HG02610 (cell line): Measurements from ENCODE around the gene GLRA3.
A peak's percentile ranks its signal among the peaks of the same experiment; 100 is the strongest.
"Not testable (repeated sequence)": the region's sequence is repeated elsewhere in the genome, so short reads cannot be mapped to it uniquely, and the experiment has no call there.

Experiments used
- ATAC-seq: cut with Tn5 transposase; IDR thresholded peaks from one replicate; pipeline ENCODE4 v1.9.1; 2021; ENCODE audit warnings: mild to moderate bottlenecking, moderate library complexity; ENCODE audit not compliant: unreplicated experiment

GLRA3 gene

DNA sequence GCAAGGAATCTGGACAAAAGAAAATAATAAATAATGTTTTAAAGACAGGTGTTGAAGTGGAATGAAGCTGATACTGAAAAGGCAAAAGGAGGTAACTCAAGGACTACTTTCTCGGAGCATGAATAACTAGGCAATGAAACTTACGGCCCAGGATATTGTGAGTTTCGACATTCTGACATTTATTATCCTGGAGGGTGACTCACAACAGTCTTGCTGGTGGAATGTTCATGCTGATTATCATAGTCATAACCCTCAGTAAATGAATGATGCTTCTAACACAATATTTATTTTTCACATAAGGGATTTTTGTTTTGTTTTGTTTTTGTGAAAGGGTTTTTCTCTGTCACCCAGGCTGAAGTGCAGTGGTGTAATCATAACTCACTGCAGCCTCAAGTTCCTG, 159.8 kb downstream of the GLRA3 start:
- no peak for ATAC-seq

DNA sequence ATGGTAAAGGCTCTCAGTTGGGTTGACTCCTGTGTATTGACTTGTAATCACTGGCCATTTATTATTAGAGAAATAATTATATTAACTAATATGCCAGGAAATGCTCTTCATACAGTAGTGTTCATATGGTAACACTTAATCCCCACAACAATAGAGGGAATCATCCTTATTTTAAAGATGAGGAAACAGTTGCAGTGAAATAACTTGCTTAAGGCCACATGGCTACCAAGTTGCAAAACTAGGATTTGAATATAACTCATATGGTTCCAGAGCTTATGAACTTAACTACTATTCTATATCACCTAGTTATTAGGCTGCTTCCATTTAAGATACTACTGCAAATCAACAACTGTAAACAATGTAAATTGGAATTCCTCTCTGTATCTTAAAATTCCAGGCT, 163.2 kb downstream of the GLRA3 start:
- no peak for ATAC-seq

DNA sequence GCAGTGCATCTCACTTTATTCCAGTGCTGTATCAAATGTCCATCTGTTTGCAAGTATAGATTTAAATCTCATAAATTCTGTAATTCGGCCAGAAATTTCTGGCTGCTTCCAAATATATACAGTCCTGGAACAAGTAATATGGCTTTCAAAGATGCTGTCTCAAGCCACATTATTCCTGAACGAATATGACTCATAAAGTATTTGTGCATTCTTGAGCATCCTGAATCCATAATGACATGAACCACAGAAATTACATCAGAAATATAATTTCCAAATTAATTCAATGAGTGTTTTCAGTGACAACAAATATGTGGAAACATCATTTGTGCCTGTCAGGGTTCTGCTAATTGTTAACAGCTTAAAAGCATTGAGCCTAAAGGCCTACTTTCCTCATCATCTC, 165.8 kb downstream of the GLRA3 start:
- no peak for ATAC-seq

DNA sequence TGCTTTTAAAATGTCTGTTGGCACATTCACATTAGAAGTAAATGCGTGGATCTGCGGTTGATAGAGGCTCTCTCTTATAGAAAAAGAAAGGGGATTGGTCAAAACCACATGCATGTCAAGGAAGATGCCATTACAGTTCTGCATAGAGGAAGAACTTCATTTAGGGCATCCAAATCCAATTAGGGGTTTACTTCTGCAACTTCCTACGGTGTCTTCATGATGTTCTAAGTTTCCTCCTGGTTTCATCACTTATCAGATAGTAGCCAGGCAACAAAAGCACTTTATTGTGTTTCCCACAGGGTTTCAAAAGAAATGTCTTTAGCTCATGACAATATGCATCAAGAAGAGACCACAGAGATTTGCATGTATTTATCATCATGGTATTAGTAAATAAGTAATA, 170.8 kb downstream of the GLRA3 start:
- no peak for ATAC-seq

DNA sequence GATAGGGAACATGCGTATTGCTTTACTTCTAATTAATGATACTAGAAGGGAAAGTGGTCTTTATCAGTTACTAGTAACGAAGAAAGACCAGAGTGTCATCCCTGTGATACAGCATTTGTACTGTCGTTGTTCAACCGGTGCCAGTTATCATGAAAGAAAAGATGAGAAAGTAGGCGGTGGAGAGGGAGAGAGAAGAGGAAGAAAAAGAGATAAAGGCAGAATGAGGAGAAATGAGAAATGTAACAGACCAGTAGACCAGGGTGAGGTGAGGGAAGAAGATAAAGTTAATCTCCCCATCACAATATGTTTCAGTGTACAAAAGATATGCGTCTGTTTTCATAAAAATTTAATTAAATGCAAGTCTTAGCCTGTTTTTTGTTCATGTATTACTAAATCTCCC, 171.6 kb downstream of the GLRA3 start:
- no peak for ATAC-seq

DNA sequence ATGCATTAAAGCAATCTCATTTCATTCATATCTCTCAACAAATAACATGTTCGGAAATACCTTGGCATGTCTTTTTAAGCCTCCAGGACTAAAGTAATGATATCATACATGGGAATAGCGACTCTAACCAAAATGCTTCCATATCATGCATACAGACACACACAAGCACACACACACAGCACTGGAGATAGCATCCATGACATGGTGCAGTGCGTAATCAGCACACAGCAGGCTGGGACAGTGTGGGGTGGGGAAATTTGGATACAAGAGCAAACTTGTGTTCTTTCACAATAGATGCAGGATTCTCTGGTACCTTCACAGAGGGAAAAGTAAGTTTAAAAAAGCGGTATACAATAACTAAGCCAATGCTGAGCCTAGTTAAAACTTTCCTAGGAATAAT, 174.4 kb downstream of the GLRA3 start:
- ATAC-seq = no peak

DNA sequence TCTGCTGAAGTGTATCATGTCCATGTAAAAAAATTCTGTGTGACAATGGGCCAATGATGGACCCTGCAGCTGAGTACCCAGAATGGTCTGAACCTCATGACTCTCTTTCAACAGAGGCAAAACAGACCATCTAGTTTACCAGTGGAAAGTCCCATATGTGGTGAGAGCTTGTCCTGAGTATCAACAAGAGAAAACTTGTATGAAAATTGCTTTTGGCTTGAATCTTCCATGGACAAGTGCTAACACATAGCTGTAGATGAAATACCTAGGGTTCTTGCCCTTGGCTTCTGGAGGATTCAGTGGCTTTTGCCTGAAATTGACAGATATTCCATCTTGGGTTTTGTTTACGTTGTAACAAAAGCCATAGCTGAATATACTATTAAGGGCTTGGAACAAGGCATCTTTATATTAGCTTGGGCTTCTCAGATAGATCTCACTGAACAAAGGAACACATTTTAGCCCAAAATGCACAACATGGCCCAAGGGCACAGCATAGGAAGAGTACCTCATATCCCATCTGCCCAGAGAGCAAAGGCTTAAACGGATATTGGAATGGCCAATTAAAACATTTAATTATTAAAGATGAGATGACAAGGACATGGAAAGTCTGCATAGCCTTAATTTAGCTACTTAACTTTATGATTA, 178.2 kb downstream of the GLRA3 start:
- ATAC-seq = no peak

DNA sequence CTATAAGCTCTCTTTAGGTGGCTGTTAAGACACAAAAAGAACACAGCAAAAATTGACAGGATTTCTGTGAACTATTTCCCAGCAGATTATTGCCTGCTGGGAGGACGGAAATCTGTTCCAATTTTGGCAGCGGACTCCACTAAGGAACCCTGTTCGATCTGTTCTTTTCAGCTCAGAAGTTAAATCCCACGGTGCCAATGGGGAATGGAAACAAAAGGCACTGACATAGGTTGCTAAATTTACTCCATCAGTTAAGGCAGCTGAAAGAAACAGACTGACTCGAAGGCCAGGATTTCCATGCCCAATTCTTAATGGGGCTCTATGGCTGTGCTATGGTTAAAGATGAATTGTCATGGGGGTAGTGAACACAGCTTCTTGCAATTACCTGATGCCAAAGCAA, 180.2 kb downstream of the GLRA3 start:
- ATAC-seq = no peak

DNA sequence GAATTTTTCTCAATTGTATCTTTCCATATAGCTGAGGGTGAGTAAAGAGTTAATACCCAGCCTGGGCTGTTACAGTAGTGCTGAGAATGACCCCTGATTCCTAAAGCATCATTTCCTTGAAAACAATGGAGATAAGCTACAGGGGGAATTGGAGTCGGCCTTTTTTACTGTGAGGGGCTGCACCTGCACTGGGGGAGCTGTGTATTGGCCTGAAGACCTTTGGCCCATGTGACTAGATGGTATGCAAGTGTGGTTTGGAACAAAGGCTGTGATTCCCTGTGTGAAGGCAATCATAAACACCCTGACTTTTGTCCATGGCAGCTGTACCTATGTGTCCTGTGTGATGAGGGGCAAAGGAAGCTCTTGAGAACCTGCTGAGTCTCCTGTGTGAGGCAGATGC, 182.7 kb downstream of the GLRA3 start:
- ATAC-seq = no peak

DNA sequence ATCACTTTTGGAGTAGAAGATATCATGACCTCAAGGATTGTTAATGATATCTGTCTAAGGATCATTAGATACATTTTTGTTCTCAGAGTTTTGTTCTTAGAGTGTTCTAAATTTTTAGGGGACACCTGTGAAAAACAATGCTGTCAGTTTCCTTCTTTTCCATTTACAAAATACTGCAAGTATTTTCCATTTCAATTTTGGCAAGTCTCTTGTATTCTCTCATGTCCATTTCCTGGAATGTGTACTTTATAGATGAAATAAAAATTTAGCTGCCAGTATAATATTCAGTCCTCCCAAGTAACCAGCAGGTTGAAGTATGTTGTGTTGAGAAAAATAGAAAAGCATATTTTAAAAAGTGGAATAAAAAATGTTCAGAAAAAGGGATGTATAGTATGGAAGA, 188.9 kb downstream of the GLRA3 start:
- ATAC-seq = no peak

DNA sequence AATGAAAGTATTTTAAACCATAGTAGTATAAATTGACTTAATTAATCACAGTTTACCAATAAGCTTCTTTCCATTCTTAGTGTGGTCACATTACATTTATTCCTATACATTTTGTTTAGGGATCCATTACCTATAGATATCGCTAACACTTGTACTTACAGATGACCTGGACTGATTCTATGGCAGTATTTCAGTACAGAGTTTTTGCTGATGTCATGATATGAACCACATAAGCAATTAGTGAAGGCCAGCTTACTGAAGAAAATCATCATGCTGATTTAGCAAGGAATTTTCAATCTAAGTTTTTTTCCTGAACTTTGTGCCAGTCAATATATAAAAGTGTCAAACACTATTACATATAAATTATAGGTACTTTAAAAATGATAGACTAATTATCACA, 193.3 kb downstream of the GLRA3 start:
- ATAC-seq = no peak

DNA sequence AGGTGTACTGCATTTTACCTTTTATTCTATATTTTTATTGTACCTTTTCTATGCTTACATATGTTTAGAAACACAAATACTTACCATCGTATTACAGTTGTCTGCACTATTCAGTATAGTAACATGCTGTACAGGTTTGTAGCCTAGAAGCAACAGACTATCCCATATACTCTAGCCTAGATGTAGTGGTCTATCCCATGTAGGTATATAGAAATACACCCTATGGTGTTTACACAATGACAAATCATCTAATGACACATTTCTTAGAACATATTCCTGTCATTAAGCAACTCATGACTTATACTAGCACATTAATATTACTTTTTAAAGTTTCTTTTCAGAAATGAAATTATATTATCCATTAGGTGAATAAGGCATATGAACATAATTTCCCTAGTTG, 195.6 kb downstream of the GLRA3 start:
- ATAC-seq = no peak

DNA sequence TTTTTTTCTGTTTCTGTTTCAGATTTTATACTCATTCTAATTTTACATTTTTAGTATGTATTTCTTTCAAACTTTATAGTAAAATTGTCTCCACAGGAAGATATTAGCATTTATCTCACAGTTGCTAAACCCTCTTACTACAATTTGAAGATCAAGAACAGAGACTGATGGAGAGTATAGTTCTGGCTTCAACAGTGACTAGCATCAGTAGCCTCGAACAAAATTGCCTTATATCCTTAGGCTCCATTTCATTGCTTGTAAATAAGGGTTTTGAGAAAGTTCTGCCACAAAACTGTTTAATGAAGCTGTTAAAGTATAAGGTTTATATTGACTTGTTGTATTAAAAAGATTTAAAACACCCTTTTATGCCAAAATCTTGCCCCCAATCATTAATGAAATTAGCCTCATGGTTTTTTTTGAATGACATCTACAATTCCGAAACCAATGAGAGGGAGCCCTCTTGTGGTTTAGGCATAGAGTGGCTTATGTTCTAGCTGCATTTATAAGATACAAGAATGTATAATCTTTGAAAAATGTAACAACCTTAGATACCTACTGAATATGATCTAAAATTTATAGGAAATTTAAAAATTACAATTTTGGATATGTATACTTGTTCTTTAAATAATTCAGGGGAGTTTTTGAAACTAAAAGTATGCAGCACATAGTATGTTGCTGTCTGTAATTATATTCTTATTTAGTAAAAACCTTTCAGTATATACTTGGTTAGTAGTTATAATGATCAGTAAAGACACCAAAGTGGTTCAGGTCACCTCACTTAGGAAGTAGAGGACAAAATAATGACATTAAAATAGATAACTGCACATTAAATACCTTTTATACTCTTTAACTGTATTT, 196.9 kb downstream of the GLRA3 start:
- peak; percentile 62 for ATAC-seq

DNA sequence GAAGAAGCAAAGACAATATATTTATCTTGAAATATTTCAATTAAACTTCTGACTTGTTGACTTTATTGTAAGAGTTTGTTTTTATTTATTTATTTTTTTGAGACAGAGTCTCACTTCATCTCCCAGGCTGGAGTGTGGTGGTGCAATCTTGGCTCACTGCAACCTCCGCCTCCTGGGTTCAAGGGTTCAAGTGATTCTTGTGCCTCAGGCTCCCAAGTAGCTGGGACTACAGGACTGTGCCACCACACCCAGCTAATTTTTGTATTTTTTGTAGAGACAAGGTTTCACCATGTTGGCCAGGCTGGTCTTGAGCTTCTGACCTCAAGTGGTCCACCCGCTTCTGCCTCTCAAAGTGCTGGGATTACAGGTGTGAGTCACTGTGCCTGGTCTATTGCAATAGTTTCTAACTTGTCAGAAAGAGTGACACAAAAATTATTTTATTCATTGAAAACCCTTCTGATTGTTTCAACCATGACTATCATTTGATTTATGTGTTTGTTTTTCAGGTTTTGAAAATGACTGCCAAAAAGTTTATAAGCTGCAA, 199.1 kb downstream of the GLRA3 start:
- not testable (repeated sequence) for ATAC-seq

DNA sequence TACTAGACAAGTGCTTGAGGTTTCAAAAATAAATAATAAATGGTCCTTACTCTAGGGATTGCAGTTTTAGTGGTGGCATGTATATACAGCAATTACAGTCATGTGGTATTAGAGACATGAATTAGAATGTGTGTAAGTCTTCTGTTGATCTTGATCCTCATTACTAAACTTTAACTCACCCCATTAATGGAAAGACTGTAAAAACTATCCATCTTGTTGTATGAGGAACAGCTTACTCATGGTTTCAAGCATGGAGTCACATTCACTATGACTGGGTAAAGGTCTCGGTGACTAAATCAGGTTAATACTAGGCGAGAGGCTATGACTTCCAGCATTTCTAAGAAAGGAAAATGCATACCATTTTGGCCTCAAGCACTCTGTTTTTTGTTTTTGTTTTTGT, 199.8 kb downstream of the GLRA3 start:
- no peak for ATAC-seq

DNA sequence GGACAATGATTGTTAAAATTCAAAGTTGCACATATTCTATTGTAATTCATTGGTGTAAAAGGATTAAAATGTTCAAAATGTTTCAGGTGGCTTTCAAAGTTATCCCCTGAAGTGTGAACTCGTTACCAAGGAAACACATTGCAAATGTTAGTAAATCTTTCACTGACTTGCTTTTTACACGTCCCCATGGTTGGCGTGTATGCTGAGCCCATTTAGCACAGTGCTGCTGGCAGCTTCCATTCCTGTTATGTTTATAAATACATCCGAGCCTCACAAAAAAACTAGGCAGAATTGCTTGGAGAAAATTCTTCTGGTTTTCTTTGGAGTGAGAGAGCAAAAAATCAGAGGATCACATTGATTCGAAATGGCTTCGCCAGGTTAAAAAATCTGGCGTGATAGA, 200.9 kb downstream of the GLRA3 start:
- no peak for ATAC-seq

DNA sequence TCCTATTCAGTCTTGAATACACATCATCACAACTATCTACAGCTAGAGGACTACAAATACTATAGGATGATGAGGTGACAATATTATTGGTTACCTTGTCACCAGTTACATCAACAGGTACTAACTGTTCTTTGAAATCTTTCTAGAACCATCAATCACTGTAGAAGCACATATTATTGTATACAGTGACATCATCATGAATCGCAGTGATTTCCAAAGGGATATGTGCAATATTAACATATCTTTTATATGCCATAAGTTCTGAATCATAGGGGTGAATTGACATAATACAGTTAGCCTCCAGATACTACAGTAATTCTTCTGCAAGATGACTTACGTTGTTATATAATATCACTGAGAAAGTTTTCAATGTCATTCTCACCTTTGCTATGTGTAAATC, 201.6 kb downstream of the GLRA3 start:
- no peak for ATAC-seq

DNA sequence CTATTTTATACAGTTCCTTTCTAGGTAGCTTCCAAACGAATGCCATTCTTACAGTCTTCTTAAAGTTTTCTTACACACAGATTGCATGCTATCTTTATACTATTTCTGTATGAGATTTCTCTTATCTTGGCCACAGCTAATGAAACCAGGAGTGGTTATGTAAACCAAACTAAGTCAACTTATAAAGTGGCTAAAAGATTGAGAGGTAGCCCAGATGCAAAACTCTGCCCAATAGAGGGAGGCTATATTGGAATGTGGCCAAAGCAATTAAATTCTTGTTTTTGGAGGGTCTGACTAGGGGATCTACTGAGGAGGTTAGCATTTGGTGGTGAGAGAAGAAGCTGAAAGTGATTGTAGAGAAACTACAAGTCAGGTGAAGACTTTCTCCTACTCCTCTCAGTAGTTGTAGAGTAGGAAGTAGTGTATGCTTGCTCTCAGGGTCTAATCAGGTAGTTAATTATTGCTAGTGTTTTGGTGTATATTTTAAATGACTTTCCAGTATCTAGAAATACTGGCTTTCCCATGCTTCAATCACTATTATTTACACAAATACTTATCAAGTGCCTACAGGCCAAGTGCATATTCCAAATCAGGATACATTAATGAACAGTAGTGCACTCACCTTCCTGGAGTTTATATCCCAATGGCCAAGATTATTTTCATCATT, 202.6 kb downstream of the GLRA3 start:
- no peak for ATAC-seq

DNA sequence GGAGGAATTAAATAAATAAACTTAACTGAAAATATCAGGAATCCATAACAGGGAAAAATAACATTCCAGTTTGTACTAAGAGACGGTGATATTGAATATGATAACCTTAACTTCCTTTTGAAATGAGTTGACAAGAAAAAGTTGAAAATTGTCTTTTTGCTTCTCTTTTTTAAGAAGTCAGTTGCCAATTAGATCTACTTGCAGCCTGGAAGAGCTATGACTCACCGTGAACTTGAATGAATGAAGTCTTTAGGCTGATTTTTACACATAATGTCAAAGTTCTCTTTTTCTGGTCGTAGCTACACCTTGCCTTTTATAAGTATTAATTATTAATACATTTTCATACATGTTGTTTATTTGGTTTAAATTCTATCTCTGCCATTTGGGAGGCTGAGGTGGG, 212.4 kb downstream of the GLRA3 start:
- ATAC-seq = no peak

DNA sequence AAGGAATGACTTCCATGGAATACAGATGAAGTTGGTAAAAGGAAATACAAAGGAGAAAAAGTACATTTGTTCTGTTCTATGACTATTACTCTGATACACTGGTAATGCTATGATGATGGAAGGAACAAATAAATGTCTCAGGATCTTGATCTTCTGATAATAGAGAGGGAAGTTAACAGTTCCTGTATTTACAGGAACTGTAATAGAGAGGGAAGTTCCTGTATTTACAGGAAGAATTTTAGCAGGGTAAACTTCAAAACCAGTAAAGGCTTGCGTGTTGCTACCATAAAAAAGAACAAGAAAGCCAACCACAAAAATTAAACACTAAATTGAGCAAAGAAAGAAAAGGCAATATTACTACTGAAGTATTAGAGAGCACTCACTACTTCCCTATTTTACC, 215.1 kb downstream of the GLRA3 start:
- no peak for ATAC-seq

DNA sequence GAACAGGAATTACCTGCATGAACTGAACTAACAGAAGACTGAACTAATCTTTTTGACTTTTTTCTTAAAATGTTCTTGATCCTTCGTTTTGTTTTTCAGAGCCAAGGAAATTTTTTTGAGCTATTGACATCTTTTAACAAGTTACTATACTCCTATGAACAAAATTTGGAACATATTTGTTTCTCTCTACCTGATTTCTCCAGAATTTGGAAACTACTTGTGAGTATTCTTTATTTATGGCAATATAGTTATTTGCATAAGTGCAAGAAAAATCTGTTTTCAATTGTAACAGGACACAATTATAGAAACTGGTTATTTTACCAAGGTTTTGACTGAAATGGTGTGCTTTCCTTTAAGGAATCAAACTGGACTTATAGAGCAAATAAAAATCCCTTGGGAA, 217.3 kb downstream of the GLRA3 start:
- no peak for ATAC-seq

DNA sequence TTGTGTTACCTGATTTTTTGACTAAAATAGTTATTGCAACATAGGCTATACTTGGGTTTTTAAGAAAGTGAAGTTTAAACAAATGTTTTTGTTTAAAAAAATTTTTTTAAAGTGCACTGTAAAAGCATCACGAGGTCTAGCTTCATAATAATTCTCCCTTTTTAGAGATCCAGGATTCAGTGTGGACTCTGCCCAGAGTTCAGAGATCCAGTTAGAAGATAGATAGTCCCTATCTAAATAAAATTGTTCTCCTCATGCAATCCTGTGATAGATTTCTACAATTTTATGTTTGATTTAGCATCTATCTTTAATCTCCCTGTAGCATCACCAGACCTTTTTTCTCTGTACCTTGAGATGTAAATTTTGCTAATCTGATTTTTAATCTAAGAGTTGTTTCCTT, 221.3 kb downstream of the GLRA3 start:
- no peak for ATAC-seq
